HepG2 (cell line): ENCODE measurements around the gene PIP4K2B. TPM values are rescaled to one million over a fixed set of nuclear protein-coding genes. Genes with fewer than 3 reads are reported as not detected.

Experiments
- CHCHD3 ChIP-seq: sonication (generic); formaldehyde crosslinking; IDR thresholded peaks from 2 replicates; pipeline ENCODE4 v1.8.0; 2022; ENCODE audit warnings: mild to moderate bottlenecking, missing genetic modification reagents, moderate library complexity
- HOXA7 ChIP-seq: sonication (generic); formaldehyde crosslinking; IDR thresholded peaks from 2 replicates; pipeline ENCODE4 v1.8.1; 2022; ENCODE audit warnings: mild to moderate bottlenecking, missing genetic modification reagents, moderate library complexity
- KDM3A ChIP-seq: IDR thresholded peaks from 2 replicates; pipeline ENCODE4 v1.6.1; 2018; ENCODE audit warnings: low read depth, missing compliant biosample characterization
- MAFK ChIP-seq, 2 experiments: IDR thresholded peaks in 1 of 2; conservative IDR thresholded peaks in 1 of 2; 2 replicates each; pipeline ENCODE4 v1.6.1; 2011; ENCODE audit warnings: improper control_type of control experiment in 2 of 2, low read length in 2 of 2
- MTA3 ChIP-seq: sonication (generic); formaldehyde crosslinking; IDR thresholded peaks from 2 replicates; pipeline ENCODE4 v1.4.0; 2020; ENCODE audit warnings: missing genetic modification reagents
- NFYB ChIP-seq: sonication (generic); formaldehyde crosslinking; IDR thresholded peaks from 2 replicates; pipeline ENCODE4 v1.4.0; 2020; ENCODE audit warnings: missing genetic modification reagents
- PAXIP1 ChIP-seq: sonication (generic); formaldehyde crosslinking; conservative IDR thresholded peaks from 2 replicates; pipeline ENCODE4 v1.4.0; 2020; ENCODE audit warnings: mild to moderate bottlenecking, missing genetic modification reagents, moderate library complexity
- PCBP1 ChIP-seq: fragments of 200-400 bp; formaldehyde crosslinking; IDR thresholded peaks from 2 replicates; pipeline ENCODE4 v1.6.1; 2017; ENCODE audit warnings: mild to moderate bottlenecking, low read depth, low read length, borderline replicate concordance
- POLR2AphosphoS2 ChIP-seq: IDR thresholded peaks from 2 replicates; pipeline ENCODE4 v1.6.1; 2011; ENCODE audit warnings: low read depth, low read length, improper control_type of control experiment
- ZFP37 ChIP-seq: sonication (generic); formaldehyde crosslinking; IDR thresholded peaks from 2 replicates; pipeline ENCODE4 v1.4.0; 2020; ENCODE audit warnings: missing genetic modification reagents, borderline replicate concordance
- ZNF205 ChIP-seq: IDR thresholded peaks from 2 replicates; pipeline ENCODE4 v1.6.1; 2018; ENCODE audit warnings: missing biosample characterization, missing genetic modification reagents
- ZNF280B ChIP-seq: sonication (generic); formaldehyde crosslinking; IDR thresholded peaks from 2 replicates; pipeline ENCODE4 v1.5.0; 2020; ENCODE audit warnings: missing genetic modification reagents, mild to moderate bottlenecking, borderline replicate concordance
- ZNF317 ChIP-seq: sonication (generic); formaldehyde crosslinking; IDR thresholded peaks from 2 replicates; pipeline ENCODE4 v1.5.0; 2020; ENCODE audit warnings: mild to moderate bottlenecking, missing genetic modification reagents
- ZNF451 ChIP-seq: sonication (generic); formaldehyde crosslinking; IDR thresholded peaks from 2 replicates; pipeline ENCODE4 v1.5.0; 2020; ENCODE audit warnings: mild to moderate bottlenecking, missing genetic modification reagents
- ZNF687 ChIP-seq: sonication (generic); formaldehyde crosslinking; IDR thresholded peaks from 2 replicates; pipeline ENCODE4 v1.5.1; 2020; ENCODE audit warnings: mild to moderate bottlenecking, missing genetic modification reagents, moderate library complexity
- ZNF792 ChIP-seq: IDR thresholded peaks from 2 replicates; pipeline ENCODE4 v1.6.1; 2016
- ZNF883 ChIP-seq: sonication (generic); formaldehyde crosslinking; IDR thresholded peaks from 2 replicates; pipeline ENCODE4 v1.5.1; 2020; ENCODE audit warnings: mild to moderate bottlenecking, missing genetic modification reagents; ENCODE audit errors: not compliant biosample characterization
- polyA plus RNA-seq, 8 experiments: library from polyadenylated mRNA; depleted of rRNA in 3 of 8; stranded (reverse) in 7 of 8; unstranded in 1 of 8; fragments of >200 nt; fragmentation: Illumina TruSeq in 4 of 8; extraction: Trizol in 4 of 8; gene quantifications; 2 replicates each; pipeline versions ENCODE4 v1.2.1 to v1.2.3, GENCODE V29; 2011 to 2016; ENCODE audit warnings: low read depth in 4 of 8, missing spikeins in 1 of 8, mixed read lengths in 1 of 8; ENCODE audit not compliant: insufficient read depth in 1 of 8
- total RNA-seq, 5 experiments: library from RNA; depleted of rRNA; stranded (reverse); fragments of >200 nt; fragmentation: Illumina TruSeq; extraction: Trizol; gene quantifications; 2 replicates each; pipeline ENCODE4 v1.2.3, GENCODE V29; 2016; ENCODE audit warnings: low read depth in 1 of 5
- TF ChIP-seq, protein P1 (sequence below): sonication (generic); formaldehyde crosslinking; IDR thresholded peaks from 2 replicates; pipeline ENCODE4 v1.9.0; 2022; ENCODE audit warnings: missing genetic modification reagents, mild to moderate bottlenecking, borderline replicate concordance

PIP4K2B gene
- total and polyA plus RNA-seq, 2 of the 13 experiments (the other 11 are each of a cell fraction or from before 2014, with no cell fraction given), result 20.4 to 54.0 TPM

- TF ChIP-seq ZNF451, result peak; percentile 55; the same call in 1 of the 2 replicates
- TF ChIP-seq HOXA7 (CRISPR knock-in tag), result no peak
- peak; percentile 99 for TF ChIP-seq NFYB (CRISPR knock-in tag)
- TF ChIP-seq KDM3A (CRISPR knock-in tag), result 0 out of 2 replicates have a peak, but pooled peaks have one; percentile 2
- peak; percentile 97 for TF ChIP-seq ZNF205 (CRISPR knock-in tag)
- TF ChIP-seq PAXIP1 (CRISPR knock-in tag), result peak; percentile 61
- no peak for TF ChIP-seq CHCHD3
- no peak for TF ChIP-seq ZFP37 (CRISPR knock-in tag)
- peak; percentile 0; a peak in 1 of 4 replicates for TF ChIP-seq MAFK (conservative IDR thresholded peaks at IDR 0.05 in 1 of 2, IDR thresholded peaks at IDR 0.05 in 1 of 2; ENCODE audit: low read length in 2 of 2)
- peak; percentile 86; the same call in 1 of the 2 replicates for TF ChIP-seq ZNF792 (CRISPR knock-in tag)
- TF ChIP-seq POLR2AphosphoS2, result no peak
- peak; percentile 54 for TF ChIP-seq ZNF883
- TF ChIP-seq ZNF687 (CRISPR knock-in tag), result peak; percentile 91
- no peak for TF ChIP-seq ZNF280B (CRISPR knock-in tag)
- TF ChIP-seq PCBP1, result peak; percentile 81; the same call in 1 of the 2 replicates
- TF ChIP-seq ZNF317 (CRISPR knock-in tag), result no peak
- TF ChIP-seq, protein P1, sequence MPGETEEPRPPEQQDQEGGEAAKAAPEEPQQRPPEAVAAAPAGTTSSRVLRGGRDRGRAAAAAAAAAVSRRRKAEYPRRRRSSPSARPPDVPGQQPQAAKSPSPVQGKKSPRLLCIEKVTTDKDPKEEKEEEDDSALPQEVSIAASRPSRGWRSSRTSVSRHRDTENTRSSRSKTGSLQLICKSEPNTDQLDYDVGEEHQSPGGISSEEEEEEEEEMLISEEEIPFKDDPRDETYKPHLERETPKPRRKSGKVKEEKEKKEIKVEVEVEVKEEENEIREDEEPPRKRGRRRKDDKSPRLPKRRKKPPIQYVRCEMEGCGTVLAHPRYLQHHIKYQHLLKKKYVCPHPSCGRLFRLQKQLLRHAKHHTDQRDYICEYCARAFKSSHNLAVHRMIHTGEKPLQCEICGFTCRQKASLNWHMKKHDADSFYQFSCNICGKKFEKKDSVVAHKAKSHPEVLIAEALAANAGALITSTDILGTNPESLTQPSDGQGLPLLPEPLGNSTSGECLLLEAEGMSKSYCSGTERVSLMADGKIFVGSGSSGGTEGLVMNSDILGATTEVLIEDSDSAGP (CRISPR knock-in tag), result peak; percentile 82
- TF ChIP-seq MTA3 (CRISPR knock-in tag), result no peak
Observed at GRCh38 chr17:38752308-38753070, 46.9 kb downstream of the PIP4K2B start, which contains the start of gene PSMB3 (continued).
